ENCODE data around the gene TEDC2.
"Not testable (repeated sequence)": the region's sequence is repeated elsewhere in the genome, so short reads cannot be mapped to it uniquely, and the experiment has no call there.

DNA sequence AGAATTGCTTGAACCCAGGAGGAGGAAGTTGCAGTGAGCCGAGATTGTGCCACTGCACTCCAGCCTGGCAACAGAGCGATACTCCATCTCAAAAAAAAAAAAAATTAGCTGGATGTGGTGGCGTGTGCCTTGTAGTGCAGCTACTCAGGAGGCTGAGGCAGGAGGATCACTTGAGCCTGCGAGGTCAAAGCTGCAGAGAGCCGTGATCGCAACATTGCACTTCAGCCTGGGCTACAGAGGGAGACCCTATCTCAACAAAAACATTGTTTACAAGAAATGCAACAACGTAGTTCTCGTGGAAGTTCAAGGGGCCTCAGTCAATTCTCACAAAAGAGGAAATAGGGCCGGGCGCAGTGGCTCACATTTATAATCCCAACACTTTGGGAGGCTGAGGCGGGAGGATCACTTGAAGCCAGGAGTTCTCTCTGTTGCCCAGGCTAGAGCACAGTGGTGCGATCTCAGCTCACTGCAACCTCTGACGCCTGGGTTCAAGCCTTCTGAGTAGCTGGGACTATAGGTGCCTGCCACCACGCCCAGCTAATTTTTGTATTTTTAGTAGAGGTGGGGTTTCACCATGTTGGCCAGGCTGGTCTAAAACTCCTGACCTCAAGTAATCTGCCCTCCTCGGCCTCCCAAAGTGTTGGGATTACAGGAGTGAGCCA lies 18.6 kb upstream of the TEDC2 start:
- TF ChIP-seq, protein P1, sequence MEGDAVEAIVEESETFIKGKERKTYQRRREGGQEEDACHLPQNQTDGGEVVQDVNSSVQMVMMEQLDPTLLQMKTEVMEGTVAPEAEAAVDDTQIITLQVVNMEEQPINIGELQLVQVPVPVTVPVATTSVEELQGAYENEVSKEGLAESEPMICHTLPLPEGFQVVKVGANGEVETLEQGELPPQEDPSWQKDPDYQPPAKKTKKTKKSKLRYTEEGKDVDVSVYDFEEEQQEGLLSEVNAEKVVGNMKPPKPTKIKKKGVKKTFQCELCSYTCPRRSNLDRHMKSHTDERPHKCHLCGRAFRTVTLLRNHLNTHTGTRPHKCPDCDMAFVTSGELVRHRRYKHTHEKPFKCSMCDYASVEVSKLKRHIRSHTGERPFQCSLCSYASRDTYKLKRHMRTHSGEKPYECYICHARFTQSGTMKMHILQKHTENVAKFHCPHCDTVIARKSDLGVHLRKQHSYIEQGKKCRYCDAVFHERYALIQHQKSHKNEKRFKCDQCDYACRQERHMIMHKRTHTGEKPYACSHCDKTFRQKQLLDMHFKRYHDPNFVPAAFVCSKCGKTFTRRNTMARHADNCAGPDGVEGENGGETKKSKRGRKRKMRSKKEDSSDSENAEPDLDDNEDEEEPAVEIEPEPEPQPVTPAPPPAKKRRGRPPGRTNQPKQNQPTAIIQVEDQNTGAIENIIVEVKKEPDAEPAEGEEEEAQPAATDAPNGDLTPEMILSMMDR (conservative IDR thresholded peaks at IDR 0.05; ENCODE audit: low read depth, low read length) = not testable (repeated sequence)
- not testable (repeated sequence) for TF ChIP-seq EZH2 (IDR thresholded peaks at IDR 0.05; ENCODE audit: borderline replicate concordance, low read depth, low read length, poor library complexity, severe bottlenecking)
